PC-9 (cell line): Measurements from ENCODE around the gene AHSG.

Experiments used
- EZH2 ChIP-seq: fragments of 200-600 bp; sonication (generic); IDR thresholded peaks from 2 replicates; pipeline ENCODE4 v1.8.0; 2017; ENCODE audit warnings: antibody characterized with exemption, low read depth
- TF ChIP-seq, protein P1 (sequence below): fragments of 200-600 bp; sonication (generic); conservative IDR thresholded peaks from 2 replicates; pipeline ENCODE4 v1.6.1; 2017; ENCODE audit warnings: mixed run types, antibody characterized with exemption, mild to moderate bottlenecking, moderate library complexity

DNA sequence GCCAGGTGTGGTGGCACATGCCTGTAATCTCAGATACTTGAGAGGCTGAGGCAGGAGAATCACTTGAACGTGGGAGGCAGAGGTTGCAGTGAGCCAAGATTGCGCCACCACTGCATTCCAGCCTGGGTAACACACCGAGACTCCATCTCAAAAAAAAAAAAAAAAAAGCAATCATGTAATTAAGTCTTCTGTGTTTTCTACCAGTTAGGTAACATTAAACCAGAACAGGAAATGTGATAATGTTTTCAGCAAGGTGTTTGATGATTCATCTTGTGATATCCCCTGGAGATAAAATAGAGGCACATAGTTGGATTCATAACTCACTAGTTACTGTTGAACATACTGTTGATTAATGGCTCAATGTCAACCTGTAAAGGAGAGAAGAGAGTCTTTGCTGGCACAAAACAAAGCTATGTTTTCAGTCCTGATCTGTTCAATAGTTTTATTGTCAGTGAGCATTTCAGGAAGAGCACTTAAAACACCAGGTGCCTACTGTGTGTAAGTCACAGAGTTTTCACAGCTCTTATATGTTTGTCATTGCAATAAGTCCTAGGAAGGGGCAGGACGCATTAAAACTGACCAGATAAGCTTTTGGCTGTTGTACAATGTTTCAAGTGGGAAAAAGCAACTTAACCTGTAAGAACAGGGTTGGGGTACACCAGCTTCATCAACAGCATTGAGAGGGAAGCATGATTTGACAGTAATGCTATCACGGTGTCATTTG lies 22.8 kb upstream of the AHSG start:
- TF ChIP-seq, protein P1, sequence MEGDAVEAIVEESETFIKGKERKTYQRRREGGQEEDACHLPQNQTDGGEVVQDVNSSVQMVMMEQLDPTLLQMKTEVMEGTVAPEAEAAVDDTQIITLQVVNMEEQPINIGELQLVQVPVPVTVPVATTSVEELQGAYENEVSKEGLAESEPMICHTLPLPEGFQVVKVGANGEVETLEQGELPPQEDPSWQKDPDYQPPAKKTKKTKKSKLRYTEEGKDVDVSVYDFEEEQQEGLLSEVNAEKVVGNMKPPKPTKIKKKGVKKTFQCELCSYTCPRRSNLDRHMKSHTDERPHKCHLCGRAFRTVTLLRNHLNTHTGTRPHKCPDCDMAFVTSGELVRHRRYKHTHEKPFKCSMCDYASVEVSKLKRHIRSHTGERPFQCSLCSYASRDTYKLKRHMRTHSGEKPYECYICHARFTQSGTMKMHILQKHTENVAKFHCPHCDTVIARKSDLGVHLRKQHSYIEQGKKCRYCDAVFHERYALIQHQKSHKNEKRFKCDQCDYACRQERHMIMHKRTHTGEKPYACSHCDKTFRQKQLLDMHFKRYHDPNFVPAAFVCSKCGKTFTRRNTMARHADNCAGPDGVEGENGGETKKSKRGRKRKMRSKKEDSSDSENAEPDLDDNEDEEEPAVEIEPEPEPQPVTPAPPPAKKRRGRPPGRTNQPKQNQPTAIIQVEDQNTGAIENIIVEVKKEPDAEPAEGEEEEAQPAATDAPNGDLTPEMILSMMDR: no peak
- TF ChIP-seq EZH2: no peak
